ENCODE data around the gene TTBK2.

GRCh38 chr15:42749266-42749665 is 171.3 kb downstream of the TTBK2 start:
- no peak for TF ChIP-seq CTCF (IDR thresholded peaks at IDR 0.05; ENCODE audit: low read depth, low read length)
- TF ChIP-seq EZH2phosphoT487 (IDR thresholded peaks at IDR 0.05; ENCODE audit: low read depth) = no peak

Measured in OCI-LY3 (cell line).